SJCRH30 (cell line): Measurements from ENCODE around the gene SFXN2. TPM values are rescaled to one million over a fixed set of nuclear protein-coding genes. Genes with fewer than 3 reads are reported as not detected.
"Not testable (repeated sequence)": the region's sequence is repeated elsewhere in the genome, so short reads cannot be mapped to it uniquely, and the experiment has no call there.

ENCODE experiments used
- DNase-seq, 2 experiments: peaks; one replicate each; pipeline ENCODE4 v3.0.0-alpha.2; 2015 to 2020
- H3K27ac ChIP-seq: fragments of 250-450 bp; sonication (Bioruptor Pico); 2 replicates; pipeline ENCODE4 v1.5.1; 2020; ENCODE audit warnings: mild to moderate bottlenecking, moderate library complexity
- H3K27me3 ChIP-seq: fragments of 250-450 bp; sonication (Bioruptor Pico); 2 replicates; pipeline ENCODE4 v1.5.1; 2020; ENCODE audit warnings: mild to moderate bottlenecking, moderate library complexity
- H3K36me3 ChIP-seq: fragments of 250-450 bp; sonication (Bioruptor Pico); 2 replicates; pipeline ENCODE4 v1.5.1; 2020; ENCODE audit warnings: mild to moderate bottlenecking, moderate library complexity
- H3K4me1 ChIP-seq: fragments of 250-450 bp; sonication (Bioruptor Pico); 2 replicates; pipeline ENCODE4 v1.5.1; 2020; ENCODE audit warnings: mild to moderate bottlenecking, moderate library complexity
- H3K4me3 ChIP-seq: fragments of 250-450 bp; sonication (Bioruptor Pico); 2 replicates; pipeline ENCODE4 v1.5.1; 2020; ENCODE audit warnings: mild to moderate bottlenecking, moderate library complexity
- H3K9me3 ChIP-seq: fragments of 250-450 bp; sonication (Bioruptor Pico); replicated peaks from 2 replicates; pipeline ENCODE4 v1.5.1; 2020; ENCODE audit warnings: mild to moderate bottlenecking, moderate library complexity
- total RNA-seq: library from RNA; depleted of rRNA; stranded (reverse); fragments of >200 nt; shearing (Covaris generic); gene quantifications from 2 replicates; pipeline ENCODE4 v1.2.3, GENCODE V29; 2014

SFXN2 gene
- total RNA-seq, 1 experiment from 2014 or later, result 14.4 TPM

DNA sequence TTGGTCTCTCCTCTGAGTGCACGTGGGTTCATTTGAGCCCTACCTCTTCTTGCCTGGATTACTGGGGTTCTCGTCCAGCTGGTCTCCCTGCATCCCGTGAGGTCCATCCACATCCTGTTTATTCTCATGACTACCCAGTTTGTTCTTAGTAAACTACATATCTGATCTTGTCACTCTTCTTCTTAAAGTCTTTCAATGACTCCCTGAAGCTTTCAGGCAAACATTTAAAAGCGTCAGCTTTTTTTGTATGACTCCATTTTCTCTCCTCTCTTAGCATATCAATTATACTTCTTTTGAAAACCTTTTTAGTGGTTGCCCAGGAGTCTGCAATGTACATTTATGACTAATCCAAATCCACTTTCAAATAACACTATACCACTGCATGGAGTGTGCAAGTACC, 7.5 kb downstream of the SFXN2 start:
- H3K9me3 ChIP-seq, result no peaks in the 10 kb centered on the region
- H3K27me3 ChIP-seq, result no peaks in the 10 kb centered on the region
- H3K36me3 ChIP-seq, result peaks cover 14% of the 10 kb centered on the region

GRCh38 chr10:102723989-102724388, 9.6 kb downstream of the SFXN2 start:
- Histone ChIP-seq H3K27ac (no peak overlapping the region), H3K4me1 (no peaks in the 10 kb centered on the region), H3K4me3 (no peak overlapping the region), H3K27me3 (no peaks in the 10 kb centered on the region), H3K36me3 (peaks cover 20% of the 10 kb centered on the region), H3K9me3 (no peaks in the 10 kb centered on the region)
- no peak for DNase-seq

More for the DNA sequence above, 7.5 kb downstream of the SFXN2 start:
- Histone ChIP-seq H3K4me3 (no peak overlapping the region), H3K27ac (no peak overlapping the region), H3K4me1 (no peaks in the 10 kb centered on the region)
- DNase-seq, result no peak

- no peaks in the 10 kb centered on the region for H3K27me3 ChIP-seq
- no peaks in the 10 kb centered on the region for H3K4me1 ChIP-seq
- no peaks in the 10 kb centered on the region for H3K9me3 ChIP-seq
- H3K4me3 ChIP-seq, result no peak overlapping the region
- no peak overlapping the region for H3K27ac ChIP-seq
- peaks cover 24% of the 10 kb centered on the region for H3K36me3 ChIP-seq
- no peak for DNase-seq
These were observed 11.8 kb downstream of the SFXN2 start for GRCh38 chr10:102726274-102726673.

GRCh38 chr10:102727037-102727818, 12.8 kb downstream of the SFXN2 start:
- DNase-seq, result no peak
- no peaks in the 10 kb centered on the region for H3K27me3 ChIP-seq
- H3K4me3 ChIP-seq, result no peak overlapping the region
- H3K27ac ChIP-seq, result no peak overlapping the region
- peaks cover 24% of the 10 kb centered on the region for H3K36me3 ChIP-seq
- H3K9me3 ChIP-seq, result no peaks in the 10 kb centered on the region
- H3K4me1 ChIP-seq, result no peaks in the 10 kb centered on the region

GRCh38 chr10:102729029-102730026, 14.9 kb downstream of the SFXN2 start:
- H3K27ac ChIP-seq, result no peak overlapping the region
- no peaks in the 10 kb centered on the region for H3K9me3 ChIP-seq
- no peak overlapping the region for H3K4me3 ChIP-seq
- no peaks in the 10 kb centered on the region for H3K27me3 ChIP-seq
- H3K4me1 ChIP-seq, result no peaks in the 10 kb centered on the region
- DNase-seq, result peak; percentile 83 to 90
- H3K36me3 ChIP-seq, result peaks cover 20% of the 10 kb centered on the region

- Histone ChIP-seq H3K4me1 (no peaks in the 10 kb centered on the region), H3K36me3 (peaks cover 18% of the 10 kb centered on the region), H3K4me3 (no peak overlapping the region), H3K27me3 (no peaks in the 10 kb centered on the region), H3K27ac (no peak overlapping the region), H3K9me3 (no peaks in the 10 kb centered on the region)
- DNase-seq, result no peak
These were observed 16.9 kb downstream of the SFXN2 start for GRCh38 chr10:102731222-102731800.

DNA sequence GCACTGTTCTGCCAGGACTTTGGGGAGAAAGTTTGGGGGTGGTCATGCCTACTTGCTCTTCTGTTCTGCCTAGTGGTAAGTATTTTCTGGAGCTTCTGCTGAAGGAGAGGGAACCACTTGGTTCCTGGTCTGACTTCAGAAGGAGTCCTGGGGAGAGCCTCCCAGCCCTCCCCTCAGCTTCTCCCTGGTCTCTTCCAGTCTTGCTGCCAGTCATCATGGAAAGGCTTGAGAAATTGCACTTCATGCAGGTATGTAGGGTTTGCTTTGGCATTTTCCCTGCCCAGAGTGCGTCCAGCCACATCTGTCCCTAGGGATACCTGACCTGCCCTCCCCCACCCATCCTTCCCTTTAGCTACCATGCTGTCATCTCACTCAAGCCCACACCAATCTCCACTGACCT, 18.2 kb downstream of the SFXN2 start:
- Histone ChIP-seq H3K9me3 (no peaks in the 10 kb centered on the region), H3K4me3 (no peak overlapping the region), H3K36me3 (peaks cover 17% of the 10 kb centered on the region), H3K4me1 (no peaks in the 10 kb centered on the region), H3K27ac (no peak overlapping the region), H3K27me3 (no peaks in the 10 kb centered on the region)
- no peak for DNase-seq

DNA sequence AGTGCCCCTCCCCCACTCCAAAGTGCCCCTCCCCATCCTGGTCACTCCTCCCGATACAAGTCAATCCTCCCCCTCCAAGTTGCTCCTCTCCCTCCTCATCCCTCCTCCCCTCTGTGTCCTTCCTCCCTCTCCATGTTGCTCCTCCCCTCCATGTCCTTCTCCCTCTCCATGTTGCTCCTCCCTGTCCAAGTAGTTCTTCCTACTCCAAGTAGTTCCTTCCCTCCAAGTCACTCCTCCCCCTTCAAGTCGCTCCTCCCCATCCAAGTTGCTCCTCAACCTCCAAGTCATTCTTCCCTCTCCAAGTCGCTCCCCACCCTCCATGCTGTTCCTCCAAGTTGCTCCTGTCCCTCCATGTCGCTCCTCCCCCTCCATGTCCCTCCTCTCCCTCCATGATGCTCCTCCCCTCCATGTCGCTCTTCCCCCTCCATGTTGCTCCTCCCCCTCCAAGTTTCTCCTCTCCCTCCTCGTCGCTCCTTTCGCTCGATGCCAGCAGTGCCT, 20.7 kb downstream of the SFXN2 start:
- Histone ChIP-seq H3K27me3 (no peaks in the 10 kb centered on the region), H3K4me1 (no peaks in the 10 kb centered on the region), H3K27ac (no peak overlapping the region), H3K4me3 (no peak overlapping the region), H3K9me3 (no peaks in the 10 kb centered on the region), H3K36me3 (peaks cover 17% of the 10 kb centered on the region)
- DNase-seq, result no peak

DNA sequence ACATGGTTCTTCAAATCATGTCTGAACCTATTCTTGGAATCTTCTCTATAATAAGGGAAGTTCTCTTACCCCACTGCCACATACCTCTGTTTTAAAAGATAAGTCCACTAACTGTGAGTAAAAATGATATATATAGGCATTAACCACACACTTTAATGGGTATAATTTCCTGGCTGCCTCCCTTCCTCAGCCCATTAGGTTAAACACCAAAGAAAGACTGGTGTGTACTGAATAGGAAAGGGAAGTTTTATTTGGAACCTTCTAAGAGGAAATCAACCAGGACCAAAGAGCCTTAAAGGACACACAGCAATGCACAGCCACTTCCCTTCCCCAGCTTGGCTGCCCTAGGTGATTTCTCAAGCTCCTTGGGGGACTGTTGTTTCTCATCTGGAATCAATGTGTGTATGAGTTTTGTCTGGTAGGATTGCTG, 24.3 kb downstream of the SFXN2 start:
- Histone ChIP-seq H3K9me3 (no peaks in the 10 kb centered on the region), H3K4me1 (peaks cover 7% of the 10 kb centered on the region; the same call in 1 of the 2 replicates), H3K36me3 (peaks cover 10% of the 10 kb centered on the region; the same call in 1 of the 2 replicates), H3K27ac (no peak overlapping the region), H3K4me3 (no peak overlapping the region), H3K27me3 (no peaks in the 10 kb centered on the region)
- no peak for DNase-seq

DNA sequence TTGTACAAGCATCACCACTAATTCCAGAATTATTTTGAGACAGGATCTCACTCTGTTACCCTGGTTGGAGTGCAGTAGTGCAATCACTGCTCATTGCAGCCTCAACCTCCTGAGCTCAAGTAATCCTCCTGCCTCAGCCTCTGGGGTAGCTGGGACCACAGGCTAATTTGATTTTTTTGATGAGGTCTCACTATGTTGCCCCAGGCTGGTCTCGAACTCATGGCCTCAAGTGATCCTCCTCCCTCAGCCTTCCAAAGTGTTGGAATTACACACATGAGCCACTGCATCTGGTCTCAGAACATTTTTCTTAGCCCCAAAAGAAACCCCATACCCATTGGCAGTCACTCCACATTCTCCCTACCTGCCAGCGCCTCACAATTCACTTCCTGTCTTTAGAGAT, 25.8 kb downstream of the SFXN2 start:
- Histone ChIP-seq H3K9me3 (no peaks in the 10 kb centered on the region), H3K36me3 (peaks cover 8% of the 10 kb centered on the region; the same call in 1 of the 2 replicates), H3K4me3 (no peak overlapping the region), H3K27ac (no peak overlapping the region), H3K27me3 (no peaks in the 10 kb centered on the region), H3K4me1 (peaks cover 9% of the 10 kb centered on the region)
- DNase-seq, result no peak

- H3K4me3 ChIP-seq, result no peak overlapping the region
- H3K36me3 ChIP-seq, result peaks cover 8% of the 10 kb centered on the region; the same call in 1 of the 2 replicates
- H3K4me1 ChIP-seq, result peaks cover 19% of the 10 kb centered on the region
These were observed 27.3 kb downstream of the SFXN2 start for GRCh38 chr10:102741726-102742237.

GRCh38 chr10:102742313-102742712, 27.9 kb downstream of the SFXN2 start:
- H3K36me3 ChIP-seq, H3K27ac ChIP-seq, H3K27me3 ChIP-seq, H3K9me3 ChIP-seq, H3K4me3 ChIP-seq, DNase-seq: not testable (repeated sequence)
- H3K4me1 ChIP-seq, result peaks cover 19% of the 10 kb centered on the region

More at GRCh38 chr10:102741726-102742237, 27.3 kb downstream of the SFXN2 start:
- Histone ChIP-seq H3K27me3 (no peaks in the 10 kb centered on the region), H3K9me3 (no peaks in the 10 kb centered on the region), H3K27ac (no peak overlapping the region)
- no peak for DNase-seq

DNA sequence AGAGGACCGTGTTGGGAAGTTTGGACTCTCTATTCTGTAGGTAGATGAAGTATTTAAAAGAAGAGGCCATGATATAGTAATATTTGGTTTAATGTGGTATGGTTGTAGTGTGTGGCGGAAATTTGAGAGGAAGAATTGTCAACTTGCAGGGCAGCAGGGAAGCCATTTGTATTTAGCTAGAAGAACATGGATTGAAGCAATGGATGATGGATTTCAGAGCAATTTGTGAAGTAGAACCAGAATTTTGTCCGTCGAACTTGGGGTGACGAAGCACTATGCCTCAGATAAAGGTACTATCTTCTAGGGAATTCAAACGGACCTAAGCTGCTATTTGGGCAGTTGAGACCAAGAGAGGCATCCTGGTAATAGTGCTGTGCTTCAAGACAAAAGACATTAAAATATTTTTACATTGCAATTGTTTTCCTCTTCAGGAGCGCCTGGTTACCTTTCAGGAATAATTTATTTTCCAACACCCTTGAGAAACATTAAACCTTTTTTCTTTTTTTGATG, 28.7 kb downstream of the SFXN2 start:
- no peaks in the 10 kb centered on the region for H3K9me3 ChIP-seq
- H3K27me3 ChIP-seq, result no peaks in the 10 kb centered on the region
- peaks cover 19% of the 10 kb centered on the region for H3K4me1 ChIP-seq
- H3K4me3 ChIP-seq, result peak overlapping the region; percentile 33
- no peaks in the 10 kb centered on the region for H3K36me3 ChIP-seq
- H3K27ac ChIP-seq, result no peak overlapping the region; the same call in 1 of the 2 replicates
- no peak for DNase-seq
